Rectal smooth muscle tissue (tissue), 1 donor: ENCODE data around the gene CARHSP1.

Source experiments
- H3K27ac ChIP-seq: one replicate; pipeline ENCODE4 v1.7.0; 2013; ENCODE audit warnings: low read depth, low read length, inconsistent platforms
- H3K27me3 ChIP-seq: one replicate; pipeline ENCODE4 v1.7.0; 2013; ENCODE audit warnings: low read length; ENCODE audit not compliant: control insufficient read depth, insufficient read depth
- H3K36me3 ChIP-seq: one replicate; pipeline ENCODE4 v1.7.0; 2013; ENCODE audit warnings: low read length; ENCODE audit not compliant: control insufficient read depth, insufficient read depth
- H3K4me1 ChIP-seq: one replicate; pipeline ENCODE4 v1.7.0; 2013; ENCODE audit warnings: low read length; ENCODE audit not compliant: control insufficient read depth, insufficient read depth
- H3K4me3 ChIP-seq: one replicate; pipeline ENCODE4 v1.7.0; 2013; ENCODE audit warnings: low read length
- H3K9ac ChIP-seq: one replicate; pipeline ENCODE4 v1.7.0; 2013; ENCODE audit warnings: low read length

Gene CARHSP1

DNA sequence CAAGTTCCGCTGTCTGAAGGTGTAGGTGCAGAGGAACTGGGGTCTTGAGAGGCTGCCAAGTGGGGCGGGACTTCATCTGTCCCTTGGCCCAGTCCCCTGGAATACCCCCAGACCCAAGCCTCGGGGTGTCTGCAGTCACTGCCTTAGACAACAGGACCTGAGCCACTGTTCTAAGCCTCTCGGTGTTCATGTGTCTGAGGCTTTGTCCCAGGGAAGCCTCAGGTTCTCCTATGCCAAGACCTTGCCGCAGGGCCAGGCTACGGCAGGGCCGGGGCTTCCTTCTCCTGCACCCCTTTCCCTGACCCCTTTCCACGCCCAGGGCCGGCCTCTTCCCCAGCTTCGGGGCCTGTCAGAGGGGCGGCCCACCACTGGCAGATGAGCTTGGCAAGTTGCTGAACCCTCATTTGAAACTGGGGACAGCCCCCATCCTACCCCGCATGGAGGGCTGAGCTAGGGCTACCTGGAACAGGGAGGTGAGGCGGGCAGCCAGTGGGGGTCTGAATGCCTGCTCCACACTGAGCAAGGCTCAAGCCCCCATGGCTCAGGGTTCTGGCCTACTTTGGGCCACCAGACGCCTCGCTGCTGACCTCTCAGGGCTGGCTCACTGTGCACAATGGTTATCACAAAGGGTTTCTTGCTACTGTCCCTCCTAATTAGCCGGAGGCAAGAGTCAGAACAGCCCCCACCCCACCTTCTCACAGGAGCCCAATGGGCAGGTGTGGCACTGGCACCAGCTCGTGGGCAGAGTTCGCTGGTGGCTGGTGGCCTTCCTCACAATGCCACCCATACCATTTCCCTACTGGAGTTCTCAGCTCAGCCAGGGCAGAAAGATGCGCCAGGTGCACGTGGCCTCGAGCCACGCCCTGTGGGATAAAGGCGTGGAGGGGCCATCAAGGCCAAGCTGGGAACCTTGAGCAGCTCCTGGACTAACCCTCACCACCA, 20.4 kb upstream of the CARHSP1 start:
- H3K36me3 ChIP-seq: peaks cover 22% of the 10 kb centered on the region
- H3K27ac ChIP-seq: no peak overlapping the region
- H3K27me3 ChIP-seq: no peaks in the 10 kb centered on the region
- H3K9ac ChIP-seq: no peak overlapping the region
- H3K4me1 ChIP-seq: no peaks in the 10 kb centered on the region
- H3K4me3 ChIP-seq: no peak overlapping the region

DNA sequence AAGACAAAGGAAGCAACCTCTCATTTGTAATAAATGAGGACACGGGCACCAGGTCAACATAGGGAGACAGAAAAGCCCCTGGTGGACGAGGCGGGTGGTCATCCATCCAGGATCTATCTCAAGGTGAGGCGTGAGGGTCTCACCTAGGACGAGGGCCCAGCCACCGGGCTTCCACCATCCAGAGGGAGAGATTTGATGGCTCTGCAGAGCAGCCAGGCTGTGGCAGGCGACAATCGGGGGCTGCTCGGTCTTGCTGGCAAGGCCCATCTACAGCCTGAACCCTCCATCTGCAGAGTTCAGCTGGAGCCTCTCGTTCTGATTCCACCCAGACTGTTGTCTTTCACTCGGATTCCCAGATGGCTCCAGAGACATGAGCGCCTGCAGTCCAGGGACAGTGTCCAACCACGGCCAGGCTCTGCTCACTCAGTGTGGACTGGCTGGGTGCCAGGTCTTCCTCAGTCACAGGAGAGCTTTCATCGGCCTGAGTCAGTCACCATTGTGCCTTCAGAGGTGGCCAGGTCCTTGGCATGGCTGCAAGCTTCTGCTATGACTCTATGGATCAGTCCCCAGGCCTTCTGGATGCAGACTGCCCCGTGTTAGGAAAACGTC, 19.2 kb upstream of the CARHSP1 start:
- Histone ChIP-seq H3K27ac (no peak overlapping the region), H3K4me3 (no peak overlapping the region), H3K9ac (no peak overlapping the region), H3K36me3 (peaks cover 13% of the 10 kb centered on the region), H3K27me3 (no peaks in the 10 kb centered on the region), H3K4me1 (no peaks in the 10 kb centered on the region)

DNA sequence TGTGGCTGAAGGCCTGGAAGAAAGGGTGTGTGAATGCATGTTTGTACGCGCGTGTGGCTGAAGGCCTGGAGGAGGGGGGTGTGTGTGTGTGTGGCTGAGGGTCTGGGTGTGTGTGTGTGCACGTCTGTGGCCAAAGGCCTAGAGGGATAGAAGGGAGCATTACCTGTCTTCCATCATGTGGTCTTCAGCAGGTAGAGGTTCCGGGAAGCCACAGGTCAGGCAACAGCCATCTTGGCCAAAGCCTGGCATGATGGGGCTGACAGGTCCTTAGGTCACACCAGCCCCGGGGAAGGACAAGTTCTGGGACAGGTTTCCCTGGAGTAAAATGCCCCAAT, 18.6 kb upstream of the CARHSP1 start:
- Histone ChIP-seq H3K9ac (no peak overlapping the region), H3K4me1 (no peaks in the 10 kb centered on the region), H3K4me3 (no peak overlapping the region), H3K27ac (no peak overlapping the region), H3K36me3 (peaks cover 13% of the 10 kb centered on the region), H3K27me3 (no peaks in the 10 kb centered on the region)

DNA sequence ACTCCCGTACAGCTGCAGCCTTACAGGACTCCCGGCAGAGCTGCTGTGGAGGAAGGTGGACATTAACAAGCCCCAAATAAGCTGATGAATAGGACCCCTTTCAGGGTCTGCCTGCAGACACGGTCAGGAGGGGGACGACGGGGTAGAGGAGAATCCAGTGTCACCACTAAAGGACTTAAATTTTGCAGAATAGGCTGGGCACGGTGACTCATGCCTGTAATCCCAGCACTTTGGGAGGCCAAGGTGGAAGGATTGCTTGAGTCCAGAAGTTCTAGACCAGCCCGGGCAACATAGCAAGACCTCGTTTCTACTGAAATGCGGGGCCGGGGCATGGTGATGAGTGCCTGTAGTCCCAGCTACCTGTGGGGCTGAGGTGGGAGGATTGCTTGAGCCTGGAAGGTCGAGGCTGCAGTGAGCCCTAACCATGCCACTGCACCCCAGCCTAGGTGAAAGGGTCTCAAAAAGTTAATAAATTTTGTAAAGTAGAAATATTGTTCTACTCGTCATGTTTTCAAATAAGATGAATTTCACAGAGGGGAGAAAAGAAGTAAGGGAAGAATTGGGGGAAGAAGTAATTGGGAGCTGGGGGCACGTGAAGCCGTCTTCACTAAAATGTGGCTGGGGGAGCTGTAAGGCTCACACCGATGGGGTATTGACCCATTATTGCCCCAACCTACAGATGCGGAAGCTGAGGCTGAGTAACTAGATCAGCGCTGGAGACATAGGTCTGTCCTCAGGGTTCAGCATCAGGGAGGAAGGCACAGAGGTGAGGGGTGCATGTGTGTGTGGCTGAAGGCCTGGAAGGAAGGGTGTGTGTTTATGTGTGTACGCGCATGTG, 18.0 kb upstream of the CARHSP1 start:
- Histone ChIP-seq H3K27me3 (no peaks in the 10 kb centered on the region), H3K4me3 (no peak overlapping the region), H3K4me1 (no peaks in the 10 kb centered on the region), H3K36me3 (peaks cover 12% of the 10 kb centered on the region), H3K27ac (no peak overlapping the region), H3K9ac (no peak overlapping the region)

DNA sequence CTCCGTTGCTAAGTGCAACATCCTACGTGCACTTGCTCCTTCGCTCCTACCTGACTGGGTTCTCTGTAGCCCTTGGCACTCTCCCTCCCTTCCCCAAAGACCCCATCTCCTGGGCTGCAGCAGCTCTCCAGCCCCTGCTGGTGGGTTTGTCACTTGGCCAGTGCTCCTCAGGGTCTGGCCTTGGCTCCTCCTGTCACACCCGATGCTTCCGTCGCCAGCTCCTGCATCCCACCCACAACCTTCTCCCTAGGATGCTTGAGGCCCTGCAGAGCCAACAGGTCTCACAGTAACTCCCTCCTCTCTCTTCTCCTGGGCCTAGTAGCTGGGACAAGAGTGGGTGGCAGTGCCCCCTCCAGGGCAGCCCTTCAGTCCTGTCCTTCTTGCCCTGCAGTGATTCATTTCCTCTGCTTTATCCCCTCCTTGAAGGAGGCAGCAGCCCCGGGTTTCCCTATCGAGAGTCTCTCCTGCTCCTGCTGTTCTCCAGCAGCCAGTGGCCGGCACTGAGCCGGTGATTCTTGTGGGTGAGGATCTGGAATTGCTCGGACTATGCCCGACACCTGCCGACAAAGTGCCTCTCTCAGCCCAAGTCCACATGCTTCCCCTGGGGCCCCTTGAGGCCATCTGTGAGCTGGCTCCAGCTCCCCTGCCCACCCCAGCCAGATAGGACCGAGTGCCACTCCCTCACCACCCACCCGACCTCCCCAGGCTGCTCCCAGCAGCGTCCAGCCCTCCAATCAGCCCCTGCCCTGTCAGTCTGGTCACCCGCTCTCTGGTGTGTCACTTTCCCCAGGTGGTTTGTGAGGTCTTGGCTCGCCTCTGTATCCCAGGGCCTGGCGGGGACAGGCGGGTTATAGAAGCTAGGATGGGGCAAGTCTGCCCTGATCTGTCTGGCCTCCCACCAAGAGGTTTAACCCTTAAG, 17.1 kb upstream of the CARHSP1 start:
- Histone ChIP-seq H3K9ac (no peak overlapping the region), H3K4me3 (no peak overlapping the region), H3K4me1 (no peaks in the 10 kb centered on the region), H3K36me3 (peaks cover 5% of the 10 kb centered on the region), H3K27me3 (no peaks in the 10 kb centered on the region), H3K27ac (no peak overlapping the region)

DNA sequence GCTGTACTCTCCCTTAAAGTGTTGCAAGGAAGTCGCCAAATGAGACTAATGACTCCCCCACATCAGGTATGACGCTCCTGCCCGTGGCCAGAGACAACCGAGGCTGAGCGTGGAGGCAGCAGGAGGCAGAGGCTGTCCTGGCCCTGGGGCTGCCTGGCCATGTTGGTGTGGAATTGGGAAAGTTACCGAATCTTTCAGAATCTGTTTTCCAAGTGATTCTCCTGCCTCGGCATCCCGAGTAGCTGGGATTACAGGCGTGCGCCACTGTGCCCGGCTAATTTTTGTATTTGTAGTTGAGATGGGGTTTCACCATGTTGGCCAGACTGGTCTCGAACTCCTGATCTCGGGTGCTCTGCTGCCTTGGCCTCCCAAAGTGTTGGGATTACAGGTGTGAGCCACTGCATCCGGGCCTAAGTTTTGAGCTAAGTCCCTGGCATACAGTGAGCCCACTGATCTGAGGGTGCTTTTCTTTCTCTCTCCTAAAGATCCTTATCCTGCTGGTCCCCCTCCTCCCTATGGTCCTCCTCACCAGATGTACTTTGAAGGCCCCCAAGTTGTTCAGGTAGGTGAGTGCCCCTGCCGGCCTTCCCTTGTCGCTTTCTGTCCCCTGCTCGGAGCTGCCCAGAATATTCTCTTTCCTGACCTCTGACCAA, 14.0 kb upstream of the CARHSP1 start:
- no peaks in the 10 kb centered on the region for H3K4me1 ChIP-seq

DNA sequence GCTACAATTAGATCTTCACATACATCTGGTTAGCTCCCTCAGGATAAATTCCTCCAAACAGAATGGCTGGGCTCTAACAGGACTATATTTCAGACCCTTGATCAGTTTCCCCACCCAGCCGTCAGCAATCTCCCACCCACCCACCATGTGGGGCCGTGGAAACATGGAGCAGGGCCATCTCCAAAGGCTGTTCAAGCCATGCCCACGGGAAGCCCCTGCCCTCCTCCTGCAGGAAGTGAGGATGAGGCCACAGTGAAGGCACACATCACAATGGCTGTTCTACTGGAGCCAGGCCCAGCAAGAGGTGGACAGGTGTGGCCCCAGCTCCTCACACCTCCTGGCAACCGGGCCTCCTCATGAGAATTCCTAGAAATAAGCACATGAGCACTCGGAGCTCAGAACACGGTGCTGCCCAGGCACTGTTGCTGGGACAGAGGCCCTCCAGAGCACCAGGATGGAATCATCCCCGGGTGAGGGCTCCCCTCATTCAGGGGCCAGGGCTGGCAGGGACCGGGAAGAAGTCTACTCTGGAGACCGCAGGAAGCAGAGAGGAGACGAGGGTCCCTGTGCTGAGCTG, 13.3 kb upstream of the CARHSP1 start, which contains the start of gene LITAFD:
LITAFD (plus strand) TSS at position 311 of the 577 bp plus-strand sequence. CDS start 2,005 bp downstream, outside the sequence.
- peaks cover under 1% of the 10 kb centered on the region for H3K36me3 ChIP-seq
- H3K4me3 ChIP-seq: no peak within 1 kb of the TSS
- H3K27me3 ChIP-seq: no peaks in the 10 kb centered on the region
- H3K4me1 ChIP-seq: no peaks in the 10 kb centered on the region
- H3K27ac ChIP-seq: no peak within 1 kb of the TSS
- H3K9ac ChIP-seq: no peak within 1 kb of the TSS

More for the DNA sequence above, 14.0 kb upstream of the CARHSP1 start:
- Histone ChIP-seq H3K9ac (no peak overlapping the region), H3K27me3 (no peaks in the 10 kb centered on the region), H3K36me3 (peaks cover 5% of the 10 kb centered on the region), H3K4me3 (no peak overlapping the region), H3K27ac (no peak overlapping the region)

DNA sequence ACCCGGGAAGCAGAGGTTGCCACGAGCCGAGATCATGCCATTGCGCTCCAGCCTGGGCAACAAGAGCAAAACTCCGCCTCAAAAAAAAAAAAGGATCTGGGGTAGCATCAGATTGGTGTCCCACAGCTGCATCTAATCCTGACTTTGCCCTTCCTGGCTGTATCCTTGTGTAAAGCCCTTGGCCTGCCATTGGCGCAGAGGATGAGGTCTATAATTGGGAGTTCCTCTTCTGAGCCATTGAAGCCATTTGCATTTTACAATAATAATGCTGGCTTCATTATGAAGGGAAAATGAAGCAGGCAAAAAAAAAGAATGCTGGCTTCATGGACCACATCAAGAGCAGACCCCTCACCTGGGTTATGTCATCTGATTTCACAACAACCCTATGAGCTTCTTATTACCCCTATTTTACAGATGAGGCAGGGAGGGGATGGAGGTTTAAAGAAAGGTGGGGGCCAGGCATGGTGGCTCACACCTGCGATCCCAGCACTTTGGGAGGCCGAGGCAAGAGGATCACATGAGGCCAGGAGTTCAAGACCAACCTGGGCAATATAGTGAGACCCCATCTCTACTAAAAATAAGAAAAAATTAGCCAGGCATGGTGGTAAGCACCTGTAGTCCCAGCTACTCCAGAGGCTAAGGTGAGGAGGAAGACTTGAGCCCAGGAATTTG, 12.2 kb upstream of the CARHSP1 start:
- Histone ChIP-seq H3K4me3 (no peak overlapping the region), H3K4me1 (no peaks in the 10 kb centered on the region), H3K36me3 (no peaks in the 10 kb centered on the region), H3K27ac (no peak overlapping the region), H3K27me3 (no peaks in the 10 kb centered on the region), H3K9ac (no peak overlapping the region)

DNA sequence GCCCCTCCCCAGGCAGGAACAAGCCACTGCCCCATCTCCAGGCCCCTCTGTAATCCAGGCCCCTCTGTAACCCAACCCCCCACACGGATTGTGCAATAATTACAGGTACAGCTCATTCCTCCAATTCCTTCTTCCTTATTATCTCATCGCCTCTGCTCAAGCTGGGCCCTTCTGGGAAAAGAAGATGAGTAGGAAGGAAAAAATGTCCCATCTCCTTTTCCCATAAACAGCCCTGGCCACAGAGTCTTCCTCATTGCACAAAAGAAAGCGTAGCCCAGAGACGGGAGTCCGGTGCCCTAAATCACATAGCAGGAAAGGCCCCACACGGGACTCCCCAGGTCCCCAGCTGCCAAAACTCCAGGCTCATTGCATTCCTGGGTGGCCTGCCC, 9.7 kb upstream of the CARHSP1 start:
- Histone ChIP-seq H3K4me1 (no peaks in the 10 kb centered on the region), H3K27ac (no peak overlapping the region), H3K9ac (no peak overlapping the region), H3K27me3 (no peaks in the 10 kb centered on the region), H3K36me3 (no peaks in the 10 kb centered on the region), H3K4me3 (no peak overlapping the region)

DNA sequence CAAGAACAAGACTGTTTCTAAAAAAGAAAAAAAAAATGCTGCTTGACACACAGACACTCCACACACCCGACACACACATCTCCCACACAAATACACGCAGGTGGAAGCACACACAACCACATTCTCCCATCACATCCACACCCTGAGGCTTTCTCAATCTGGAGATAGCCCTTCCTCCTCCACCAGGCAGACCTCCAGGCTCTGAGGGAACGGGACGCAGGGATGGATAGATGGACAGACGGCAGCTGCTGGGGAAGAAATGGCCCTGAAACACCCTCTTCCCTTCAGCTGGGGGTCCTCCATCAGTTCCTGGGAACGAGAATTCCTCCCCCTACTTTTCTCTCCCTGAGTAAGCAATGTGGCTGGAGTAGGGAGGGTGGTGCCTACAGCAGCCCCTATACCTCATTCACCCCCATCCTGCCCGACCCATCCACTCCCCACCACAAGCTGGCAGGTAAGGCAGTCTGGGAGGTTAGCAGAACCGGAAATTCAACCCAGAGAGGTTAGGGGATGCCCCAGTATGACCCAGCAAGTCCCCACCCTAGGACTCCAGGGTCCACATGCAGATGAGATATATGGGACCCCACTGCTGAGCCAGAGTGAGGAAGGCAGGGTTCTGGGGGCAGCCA, 9.2 kb upstream of the CARHSP1 start:
- no peak overlapping the region for H3K27ac ChIP-seq
- no peak overlapping the region for H3K4me3 ChIP-seq
- no peaks in the 10 kb centered on the region for H3K4me1 ChIP-seq
- no peaks in the 10 kb centered on the region for H3K36me3 ChIP-seq
- no peak overlapping the region for H3K9ac ChIP-seq
- H3K27me3 ChIP-seq: no peaks in the 10 kb centered on the region
